Upper lobe of right lung (tissue), 1 donor: ENCODE measurements around the gene HDDC2. TPM values are rescaled to one million over a fixed set of nuclear protein-coding genes. Genes with fewer than 3 reads are reported as not detected.
"Not testable (repeated sequence)": the region's sequence is repeated elsewhere in the genome, so short reads cannot be mapped to it uniquely, and the experiment has no call there.

Experiments
- ATAC-seq: fragments of 200-7000 bp; cut with Tn5 transposase; one replicate; pipeline ENCODE4 v1.9.1; 2020; ENCODE audit warnings: mild to moderate bottlenecking, moderate library complexity
- DNase-seq: peaks from one replicate; pipeline ENCODE4 v3.0.0-alpha.2; 2020
- H3K27ac ChIP-seq: fragments of 200-600 bp; one replicate; pipeline ENCODE4 v1.8.0; 2022
- H3K27me3 ChIP-seq: fragments of 200-600 bp; one replicate; pipeline ENCODE4 v1.8.0; 2022; ENCODE audit warnings: mild to moderate bottlenecking
- H3K36me3 ChIP-seq: fragments of 200-600 bp; one replicate; pipeline ENCODE4 v1.8.0; 2022
- H3K4me1 ChIP-seq: fragments of 200-600 bp; one replicate; pipeline ENCODE4 v1.8.0; 2022
- H3K4me3 ChIP-seq: fragments of 200-600 bp; one replicate; pipeline ENCODE4 v1.8.0; 2022; ENCODE audit warnings: mild to moderate bottlenecking
- H3K9me3 ChIP-seq: fragments of 200-600 bp; one replicate; pipeline ENCODE4 v1.8.0; 2022
- CTCF ChIP-seq: fragments of 200-600 bp; IDR thresholded peaks from one replicate; pipeline ENCODE4 v1.8.0; 2022; ENCODE audit warnings: antibody characterized with exemption
- intact Hi-C: fragments of 100-400 bp; cut with DNase I; formaldehyde crosslinking; loops from one replicate; pipeline ENCODE4 v1.11.0; 2022
- total RNA-seq: library from RNA; stranded (reverse); fragmentation: NEBNext Ultra II Directional; extraction: Animal tissue kit (Norgen Biotek cat#: 25700); gene quantifications from one replicate; pipeline ENCODE4 v1.2.1, GENCODE V29; 2021
- donor health status: DM: no; HTN: yes; CAD: no; lungs with severe emphysema.

HDDC2 gene
- total RNA-seq, 1 donor from 2014 or later, result 51.7 TPM

DNA sequence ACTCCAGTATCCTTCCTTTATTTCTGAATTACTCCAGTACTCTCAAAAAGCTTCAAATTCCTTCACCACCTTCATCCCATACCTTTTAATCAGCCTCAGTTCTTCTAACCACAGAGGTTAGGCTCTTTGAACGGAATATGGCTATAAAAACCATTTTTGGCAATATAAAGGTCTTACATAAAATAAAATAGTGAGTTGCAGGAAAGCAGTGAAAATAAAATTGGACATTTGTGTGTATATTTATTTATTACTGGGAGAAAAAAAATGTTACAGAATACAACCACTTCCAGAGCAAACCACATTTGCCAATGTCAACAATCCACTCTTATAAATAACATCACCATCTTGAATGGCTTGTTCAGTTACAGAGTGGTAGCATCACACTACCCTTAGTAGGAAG is 7.7 kb downstream of the HDDC2 start:
- Histone ChIP-seq H3K27ac (no peak overlapping the region), H3K4me1 (peaks cover 15% of the 10 kb centered on the region), H3K9me3 (no peaks in the 10 kb centered on the region), H3K27me3 (no peaks in the 10 kb centered on the region), H3K4me3 (no peak overlapping the region), H3K36me3 (peaks cover 75% of the 10 kb centered on the region)
- no peak for TF ChIP-seq CTCF
- ATAC-seq, result no peak
- intact Hi-C loops, result no loop called here
- DNase-seq, result no peak

GRCh38 chr6:125293587-125293986 is 8.2 kb downstream of the HDDC2 start:
- no peak for ATAC-seq

GRCh38 chr6:125287718-125288117 is 14.0 kb downstream of the HDDC2 start:
- no peaks in the 10 kb centered on the region for H3K4me1 ChIP-seq
- peaks cover 2% of the 10 kb centered on the region for H3K9me3 ChIP-seq
- TF ChIP-seq CTCF, result no peak
- H3K36me3 ChIP-seq, result peaks cover 23% of the 10 kb centered on the region
- intact Hi-C loops, result no loop called here
- no peak overlapping the region for H3K27ac ChIP-seq
- DNase-seq, result no peak
- H3K27me3 ChIP-seq, result no peaks in the 10 kb centered on the region
- H3K4me3 ChIP-seq, result no peak overlapping the region
- ATAC-seq, result no peak

More at GRCh38 chr6:125293587-125293986, 8.2 kb downstream of the HDDC2 start:
- Histone ChIP-seq H3K27me3 (no peaks in the 10 kb centered on the region), H3K36me3 (peaks cover 71% of the 10 kb centered on the region), H3K27ac (no peak overlapping the region), H3K4me3 (no peak overlapping the region), H3K4me1 (peaks cover 10% of the 10 kb centered on the region), H3K9me3 (no peaks in the 10 kb centered on the region)
- intact Hi-C loops, result no loop called here
- TF ChIP-seq CTCF, result no peak
- no peak for DNase-seq

GRCh38 chr6:125285936-125286335 is 15.8 kb downstream of the HDDC2 start:
- intact Hi-C loops, result no loop called here
- Histone ChIP-seq H3K36me3 (peaks cover 12% of the 10 kb centered on the region), H3K4me3 (no peak overlapping the region), H3K27me3 (no peaks in the 10 kb centered on the region), H3K27ac (no peak overlapping the region), H3K9me3 (peaks cover 4% of the 10 kb centered on the region), H3K4me1 (no peaks in the 10 kb centered on the region)
- ATAC-seq (no peak), DNase-seq (no peak)
- no peak for TF ChIP-seq CTCF

GRCh38 chr6:125285353-125285752 is 16.4 kb downstream of the HDDC2 start:
- no peak overlapping the region for H3K4me3 ChIP-seq
- no peak overlapping the region for H3K27ac ChIP-seq
- peaks cover 11% of the 10 kb centered on the region for H3K36me3 ChIP-seq
- TF ChIP-seq CTCF, result no peak
- intact Hi-C loops, result no loop called here
- ATAC-seq (no peak), DNase-seq (no peak)
- H3K9me3 ChIP-seq, result peaks cover 4% of the 10 kb centered on the region
- H3K27me3 ChIP-seq, result no peaks in the 10 kb centered on the region
- H3K4me1 ChIP-seq, result no peaks in the 10 kb centered on the region

DNA sequence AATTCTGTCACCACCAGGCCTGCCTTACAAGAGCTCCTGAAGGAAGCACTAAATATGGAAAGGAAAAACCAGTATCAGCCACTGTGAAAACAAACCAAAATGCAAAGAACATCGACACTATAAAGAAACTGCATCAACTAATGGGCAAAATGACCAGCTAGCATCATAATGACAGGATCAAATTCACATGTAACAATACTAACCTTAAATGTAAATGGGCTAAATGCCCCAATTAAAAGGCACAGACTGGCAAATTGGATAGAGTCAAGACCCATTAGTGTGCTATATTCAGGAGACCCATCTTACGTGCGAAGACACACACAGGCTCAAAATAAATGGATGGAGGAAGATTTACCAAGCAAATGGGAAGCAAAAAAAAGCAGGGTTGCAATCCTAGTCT is 19.3 kb downstream of the HDDC2 start:
- DNase-seq, H3K27ac ChIP-seq, intact Hi-C loops, H3K27me3 ChIP-seq, H3K4me3 ChIP-seq, H3K4me1 ChIP-seq, H3K9me3 ChIP-seq, ATAC-seq: not testable (repeated sequence)
- H3K36me3 ChIP-seq, result peaks cover 18% of the 10 kb centered on the region

DNA sequence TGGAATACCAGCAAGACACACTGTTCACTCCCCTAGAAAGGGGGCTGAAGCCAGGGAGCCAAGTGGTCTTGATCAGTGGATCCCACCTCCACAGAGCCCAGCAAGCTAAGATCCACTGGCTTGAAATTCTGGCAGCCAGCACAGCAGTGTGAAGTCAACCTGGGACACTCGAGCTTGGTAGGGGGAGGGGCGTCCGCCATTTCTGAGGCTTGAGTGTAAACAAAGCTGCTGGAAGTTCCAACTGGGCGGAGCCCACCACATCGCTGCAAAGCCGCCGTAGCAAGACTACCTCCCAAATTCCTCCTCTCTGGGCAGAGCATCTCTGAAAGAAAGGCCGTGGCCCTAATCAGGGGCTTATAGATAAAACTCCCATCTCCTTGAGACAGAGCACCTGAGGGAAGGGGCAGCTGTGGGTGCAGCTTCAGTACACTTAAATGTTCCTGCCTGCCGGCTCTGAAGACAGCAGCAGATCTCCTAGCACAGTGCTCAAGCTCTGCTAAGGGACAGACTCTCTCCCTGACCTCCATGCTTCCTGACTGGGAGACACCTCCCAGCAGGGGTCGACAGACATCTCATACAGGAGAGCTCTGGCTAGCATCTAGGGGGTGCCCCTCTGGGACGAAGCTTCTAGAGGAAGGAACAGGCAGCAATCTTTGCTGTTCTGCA is 21.3 kb downstream of the HDDC2 start:
- H3K4me1 ChIP-seq, H3K27me3 ChIP-seq, DNase-seq, intact Hi-C loops, H3K9me3 ChIP-seq, H3K4me3 ChIP-seq, ATAC-seq, H3K27ac ChIP-seq: not testable (repeated sequence)
- peaks cover 26% of the 10 kb centered on the region for H3K36me3 ChIP-seq
